IMR-90 (cell line): ENCODE data around the gene GPX4. TPM values are rescaled to one million over a fixed set of nuclear protein-coding genes. Genes with fewer than 3 reads are reported as not detected.

Source experiments
- RCOR1 ChIP-seq: IDR thresholded peaks from 2 replicates; pipeline ENCODE4 v1.6.1; 2012; ENCODE audit warnings: mild to moderate bottlenecking, low read length, improper control_type of control experiment; ENCODE audit not compliant: insufficient replicate concordance
- polyA plus RNA-seq, 3 experiments: library from polyadenylated mRNA; depleted of rRNA; stranded (reverse); fragments of >200 nt; gene quantifications; 2 replicates each; pipeline ENCODE4 v1.2.3, GENCODE V29; 2012; ENCODE audit warnings: low replicate concordance in 1 of 3
- total RNA-seq: library from RNA; depleted of rRNA; stranded (reverse); fragments of >200 nt; gene quantifications from 2 replicates; pipeline ENCODE4 v1.2.3, GENCODE V29; 2012
- TF ChIP-seq, protein P1 (sequence below): conservative IDR thresholded peaks from 2 replicates; pipeline ENCODE4 v1.5.1; 2012; ENCODE audit warnings: mild to moderate bottlenecking, low read depth, low read length, improper control_type of control experiment

Gene GPX4
- total and polyA plus RNA-seq, 2 of the 4 experiments (the other 2 are of a cell fraction) = 357 to 1,083 TPM

DNA sequence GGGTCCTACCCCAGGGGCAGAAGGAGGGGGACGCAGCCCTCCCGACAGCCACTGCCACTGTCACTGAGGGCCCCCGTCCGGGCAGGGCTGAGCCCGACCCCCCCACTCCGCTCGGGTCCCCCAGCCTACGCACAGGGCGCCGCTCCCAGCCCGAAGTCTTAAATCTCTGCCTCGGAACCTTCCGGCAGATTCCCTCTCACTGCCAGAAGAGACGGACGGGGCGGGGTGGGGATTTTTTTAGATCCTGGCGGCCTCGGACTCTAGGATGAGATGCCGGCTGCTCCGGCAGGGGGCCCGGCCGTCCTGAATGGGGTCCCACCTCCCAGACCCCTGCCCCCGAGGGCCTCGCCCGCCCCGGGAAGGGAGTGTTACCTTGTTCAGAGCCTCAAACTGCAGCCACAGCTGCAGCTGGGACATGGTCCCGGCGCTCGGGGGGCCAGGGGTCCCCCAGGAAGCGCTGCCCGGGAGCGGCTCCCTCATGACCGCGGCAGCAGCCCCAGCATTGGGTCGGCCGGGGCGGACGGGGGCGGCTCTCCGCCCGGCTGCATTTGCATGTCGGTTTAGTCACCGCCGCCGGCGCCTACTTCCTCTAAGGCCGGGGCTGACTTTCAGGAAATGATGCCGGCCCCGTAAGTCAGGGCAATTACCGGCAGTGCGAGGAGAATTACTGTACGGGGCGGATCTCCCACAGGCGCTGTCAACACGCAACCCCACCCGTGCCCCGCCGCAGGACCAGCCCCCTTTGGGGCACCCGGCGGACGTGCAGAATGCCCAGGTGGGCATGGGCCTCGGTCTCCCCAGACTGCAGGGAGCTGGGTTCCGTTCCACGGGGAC, 28.1 kb downstream of the GPX4 start (continued):
- TF ChIP-seq, protein P1, sequence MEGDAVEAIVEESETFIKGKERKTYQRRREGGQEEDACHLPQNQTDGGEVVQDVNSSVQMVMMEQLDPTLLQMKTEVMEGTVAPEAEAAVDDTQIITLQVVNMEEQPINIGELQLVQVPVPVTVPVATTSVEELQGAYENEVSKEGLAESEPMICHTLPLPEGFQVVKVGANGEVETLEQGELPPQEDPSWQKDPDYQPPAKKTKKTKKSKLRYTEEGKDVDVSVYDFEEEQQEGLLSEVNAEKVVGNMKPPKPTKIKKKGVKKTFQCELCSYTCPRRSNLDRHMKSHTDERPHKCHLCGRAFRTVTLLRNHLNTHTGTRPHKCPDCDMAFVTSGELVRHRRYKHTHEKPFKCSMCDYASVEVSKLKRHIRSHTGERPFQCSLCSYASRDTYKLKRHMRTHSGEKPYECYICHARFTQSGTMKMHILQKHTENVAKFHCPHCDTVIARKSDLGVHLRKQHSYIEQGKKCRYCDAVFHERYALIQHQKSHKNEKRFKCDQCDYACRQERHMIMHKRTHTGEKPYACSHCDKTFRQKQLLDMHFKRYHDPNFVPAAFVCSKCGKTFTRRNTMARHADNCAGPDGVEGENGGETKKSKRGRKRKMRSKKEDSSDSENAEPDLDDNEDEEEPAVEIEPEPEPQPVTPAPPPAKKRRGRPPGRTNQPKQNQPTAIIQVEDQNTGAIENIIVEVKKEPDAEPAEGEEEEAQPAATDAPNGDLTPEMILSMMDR = peak; percentile 14; the same call in 1 of the 2 replicates
- no peak for TF ChIP-seq RCOR1
